ENCODE results near the gene SDC3. TPM values are rescaled to one million over a fixed set of nuclear protein-coding genes. Genes with fewer than 3 reads are reported as not detected.

The SDC3 gene
- total and polyA plus RNA-seq, 10 of the 15 experiments (the other 5 are each of a cell fraction or from before 2014, with no cell fraction given): under 0.01 to 0.46 (median 0.07) TPM; not detected in 2

- no peak overlapping the region for H3K4me3 ChIP-seq
- ChIA-PET RAD21 (ENCODE audit: unreplicated experiment) (interaction anchor here (0.7 to 6.9 kb wide), 9 partner anchors 9 to 169 kb away, joined by 3 to 154 read pairs (median 4); no protein-coding TSS in a partner anchor), SMC1A (ENCODE audit: uncharacterized antibody, unreplicated experiment) (interaction anchor here (0.9 to 6.7 kb wide), 6 partner anchors 13 to 194 kb away, joined by 3 to 160 read pairs (median 14); no protein-coding TSS in a partner anchor), POLR2A (interaction anchor here (1.0 kb wide), 1 partner anchor 19 kb away, joined by 3 read pairs; no protein-coding TSS in a partner anchor), CTCF (interaction anchor here (0.8 to 8.7 kb wide), 14 partner anchors 9 to 193 kb away, joined by 3 to 303 read pairs (median 9); no protein-coding TSS in a partner anchor)
- H4K20me1 ChIP-seq (ENCODE audit: control insufficient read depth, insufficient read depth): no peaks in the 10 kb centered on the region
- WGBS (ENCODE audit: insufficient coverage, insufficient replicate concordance, low lambda C conversion rate, missing lambda C conversion rate): 33% methylated on average over 10 of the region's 10 CpGs
- no peaks in the 10 kb centered on the region for H3K79me2 ChIP-seq (ENCODE audit: control insufficient read depth, insufficient read depth, low read length)
- H3K4me1 ChIP-seq (ENCODE audit: control insufficient read depth, insufficient read depth, low read length): no peaks in the 10 kb centered on the region
- H3K27ac ChIP-seq (ENCODE audit: control insufficient read depth, insufficient read depth): no peak overlapping the region
- H3K36me3 ChIP-seq (ENCODE audit: control insufficient read depth in 2 of 2, insufficient read depth in 2 of 2, low read length in 1 of 2): no peaks in the 10 kb centered on the region
- in situ Hi-C loops (cut with MboI): loop anchor here (5.0 to 10.0 kb wide), 3 partner anchors 111 to 1678 kb away; partner anchors contain the start of genes MECR and PTPRU
- FAIRE-seq (no peak), DNase-seq (ENCODE audit: low read depth, low spot score) (no peak), ATAC-seq (no peak)
- no peak overlapping the region for H2AFZ ChIP-seq (ENCODE audit: control insufficient read depth, low read depth, low read length)
- BruUV-seq (replicated peaks): no TSS peak
- peaks cover 3 to 5% of the 10 kb centered on the region in 2 experiments; a peak in 3 of 4 replicates for H3K27me3 ChIP-seq (replicated peaks in 1 of 2; ENCODE audit: control insufficient read depth in 2 of 2, insufficient read depth in 2 of 2, low read length in 1 of 2)
- no peak for TF ChIP-seq NKRF (conservative IDR thresholded peaks at IDR 0.05)
- no peak for TF ChIP-seq MYC (IDR thresholded peaks at IDR 0.05; ENCODE audit: insufficient read depth, insufficient read length, insufficient replicate concordance, low read length, severe bottlenecking)
- TF ChIP-seq SPI1 (IDR thresholded peaks at IDR 0.05; ENCODE audit: borderline replicate concordance, insufficient read depth, low read depth, low read length): no peak
- no peak for TF ChIP-seq BCL11A (IDR thresholded peaks at IDR 0.05; ENCODE audit: low read depth, low read length)
- no peak for TF ChIP-seq MTA2 (IDR thresholded peaks at IDR 0.05; ENCODE audit: low read depth)
- TF ChIP-seq RUNX3 (IDR thresholded peaks at IDR 0.05; ENCODE audit: low read length): no peak
- no peak for TF ChIP-seq BACH1 (IDR thresholded peaks at IDR 0.05; ENCODE audit: borderline replicate concordance)
- intact Hi-C loops (cut with micrococcal nuclease; ENCODE audit: unreplicated experiment): no loop called here
- H3K4me2 ChIP-seq (ENCODE audit: control insufficient read depth, insufficient read depth): no peak overlapping the region
- no peak overlapping the region for H3K9ac ChIP-seq (ENCODE audit: control insufficient read depth, insufficient read depth, low read length)
- no peaks in the 10 kb centered on the region for H3K9me3 ChIP-seq (replicated peaks; ENCODE audit: control insufficient read depth, insufficient read depth, low read length)
These were observed 4.5 kb upstream of the SDC3 start for GRCh38 chr1:30912913-30913652.
